Activated effector memory CD4-positive, alpha-beta T cell treated with Interleukin-2 at 50 U/mL for 16 hours (primary cell): ENCODE data around the gene MARK3.
"Not testable (repeated sequence)": the region's sequence is repeated elsewhere in the genome, so short reads cannot be mapped to it uniquely, and the experiment has no call there.

Experiments
- DNase-seq: peaks from one replicate; pipeline ENCODE4 v3.0.0-alpha.2; 2020

MARK3 gene

DNA sequence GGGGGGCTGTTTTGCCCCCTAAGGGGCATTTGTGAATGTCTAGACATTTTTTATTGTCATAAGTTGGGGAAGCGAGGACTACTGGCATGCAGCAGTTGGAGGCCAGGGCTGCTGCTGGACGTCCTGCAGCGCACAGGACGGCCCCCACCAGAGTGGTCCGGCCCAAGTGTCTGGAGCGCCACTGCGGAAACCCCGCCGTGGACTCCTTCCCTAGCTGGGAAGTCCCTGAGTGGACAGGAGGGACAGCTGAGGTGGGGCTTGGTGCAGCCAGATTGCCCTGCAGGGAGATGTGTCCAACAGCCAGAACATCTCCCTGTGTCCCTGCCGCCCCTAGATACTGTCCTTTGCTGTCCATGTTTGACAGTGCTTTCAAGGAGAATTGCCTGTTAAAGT, 132.0 kb downstream of the MARK3 start:
- DNase-seq, result no peak

DNA sequence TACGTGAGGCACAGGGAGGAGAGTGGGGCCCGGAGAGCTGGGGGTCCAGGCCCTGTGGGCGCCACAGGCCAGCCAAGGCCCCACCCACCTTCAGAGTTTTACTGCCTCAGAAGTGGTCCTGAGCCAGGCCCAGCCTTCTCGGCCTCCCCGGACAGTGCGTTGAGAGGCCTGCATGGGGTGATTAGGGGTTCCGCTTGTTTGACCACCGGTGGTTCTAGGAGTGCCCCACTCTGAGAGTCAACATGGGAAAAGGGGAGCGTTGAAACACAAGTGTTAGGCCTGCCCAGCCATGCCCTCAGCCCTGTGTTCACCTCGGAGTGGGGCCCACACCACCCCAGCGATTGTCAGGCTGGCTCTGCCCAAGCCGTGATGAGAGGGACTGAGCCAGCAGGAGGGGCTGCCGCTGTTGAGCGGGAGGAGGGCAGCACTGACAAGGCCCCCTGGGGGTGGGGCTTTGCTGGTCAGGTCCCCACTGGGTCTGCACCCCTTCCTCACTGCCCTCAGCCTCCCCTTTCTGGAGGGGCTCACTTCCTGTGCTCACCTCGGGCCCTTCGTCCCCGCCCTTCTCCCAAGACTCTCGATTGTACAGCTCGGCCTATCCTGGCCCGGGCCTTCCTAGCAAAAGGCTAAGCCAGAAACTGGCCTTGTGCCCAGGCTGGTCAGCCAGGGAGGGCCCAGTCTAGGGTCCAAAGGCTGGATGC, 132.7 kb downstream of the MARK3 start:
- DNase-seq, result no peak

DNA sequence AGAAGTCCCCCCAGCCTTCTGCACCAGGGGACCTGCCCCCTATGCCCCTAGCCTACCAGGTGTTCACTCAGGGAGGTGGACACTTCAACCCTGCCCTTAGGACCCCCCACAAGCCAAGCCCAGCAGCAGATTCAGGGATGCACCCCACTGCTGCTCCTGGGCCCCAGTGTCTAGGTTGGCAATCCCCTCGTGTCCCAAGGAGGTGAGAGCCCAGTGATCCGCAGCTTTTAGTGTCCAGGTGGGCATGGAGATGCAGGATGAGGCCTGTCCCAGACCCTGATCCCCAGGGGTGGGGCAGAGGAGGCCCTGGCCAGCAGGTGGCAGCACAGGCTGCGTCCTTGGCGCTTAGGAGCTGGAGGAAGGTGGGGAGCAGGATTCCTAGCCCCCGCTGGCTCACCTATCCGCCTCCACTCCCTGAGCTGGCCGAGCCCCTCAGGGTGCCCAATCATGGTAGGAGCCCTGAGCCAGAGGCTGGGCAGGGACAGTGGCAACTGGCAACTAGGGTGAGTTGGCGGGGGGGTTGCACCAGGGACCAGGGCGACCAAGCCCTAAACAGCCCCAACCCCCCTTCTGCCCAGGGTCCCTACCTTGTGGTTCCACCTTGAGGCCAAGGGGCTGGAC, 133.3 kb downstream of the MARK3 start:
- DNase-seq, result peak; percentile 30

DNA sequence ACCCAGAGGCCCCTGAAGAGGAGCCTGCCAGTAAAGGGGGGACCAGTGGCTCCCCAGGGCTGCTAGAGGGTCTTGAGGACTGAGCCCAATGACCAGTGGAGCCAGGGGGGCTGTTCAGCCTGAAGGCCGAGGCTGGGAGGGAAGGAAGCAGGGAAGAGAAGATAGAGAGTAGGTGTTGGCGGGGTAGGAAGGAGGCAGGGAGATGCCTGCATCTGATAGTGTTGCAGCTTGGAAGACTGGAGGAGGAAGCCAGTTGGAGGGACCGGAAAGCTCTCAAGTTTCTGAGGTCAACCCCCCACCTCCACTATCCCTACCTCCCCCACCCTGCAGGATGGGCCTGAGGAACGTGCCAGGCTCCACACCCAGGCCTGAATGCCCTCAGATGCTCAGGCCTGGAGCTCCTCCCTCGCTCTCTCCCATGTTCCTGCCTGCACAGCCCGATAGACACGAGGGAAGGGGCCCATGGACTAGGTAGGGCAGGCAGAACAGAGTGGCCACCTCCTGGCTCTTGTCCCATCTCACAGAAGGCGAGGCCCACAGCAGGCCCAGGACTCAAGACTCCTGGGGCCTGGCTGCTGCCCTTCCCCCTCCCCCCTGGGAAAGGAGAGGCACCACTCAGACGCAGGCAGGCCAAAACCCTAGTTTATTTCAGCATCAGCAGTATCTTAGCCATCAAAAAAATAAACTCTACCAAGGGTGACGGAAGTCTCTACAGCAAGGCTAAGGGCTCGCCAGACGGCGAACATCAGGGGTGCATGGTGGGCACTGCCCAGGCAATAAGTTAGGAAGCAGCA, 134.0 kb downstream of the MARK3 start:
- no peak for DNase-seq

DNA sequence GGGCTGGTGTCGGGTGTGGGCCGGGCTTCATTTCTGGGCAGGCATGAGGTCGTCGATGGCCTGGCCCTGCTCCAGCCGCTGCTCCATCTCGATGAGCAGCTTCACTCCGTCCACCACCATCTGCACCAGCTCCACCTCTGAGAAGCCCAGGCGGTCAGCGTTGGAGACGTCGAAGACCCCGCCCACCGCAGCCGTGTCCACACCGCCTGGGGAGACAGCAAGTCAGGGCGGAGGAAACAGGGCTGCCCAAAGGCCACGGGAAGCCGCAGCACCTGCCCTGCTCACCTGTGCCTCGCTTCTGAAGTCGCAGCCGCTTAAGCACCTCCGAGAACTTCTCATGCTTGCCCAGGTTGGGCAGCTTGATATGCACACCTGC, 134.6 kb downstream of the MARK3 start:
- DNase-seq, result no peak

DNA sequence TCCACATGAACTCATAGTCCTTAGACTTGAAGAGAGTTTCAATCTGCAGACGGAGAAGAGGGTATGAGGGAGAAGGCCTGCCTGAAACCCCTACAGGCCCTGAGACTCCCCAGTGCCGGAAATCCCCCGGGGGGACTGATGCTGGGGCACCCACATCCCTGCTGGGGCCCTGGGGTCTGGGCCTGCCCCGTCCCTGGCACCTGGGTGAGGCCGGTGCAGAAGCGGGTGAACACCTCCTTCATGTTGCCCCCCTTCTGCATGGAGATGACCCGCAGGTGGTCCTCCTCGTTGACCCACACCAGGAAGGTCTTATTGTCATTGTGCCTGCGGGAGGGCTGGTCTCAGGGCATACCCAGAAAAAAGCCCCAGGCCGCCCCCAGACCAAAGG, 135.0 kb downstream of the MARK3 start:
- no peak for DNase-seq

DNA sequence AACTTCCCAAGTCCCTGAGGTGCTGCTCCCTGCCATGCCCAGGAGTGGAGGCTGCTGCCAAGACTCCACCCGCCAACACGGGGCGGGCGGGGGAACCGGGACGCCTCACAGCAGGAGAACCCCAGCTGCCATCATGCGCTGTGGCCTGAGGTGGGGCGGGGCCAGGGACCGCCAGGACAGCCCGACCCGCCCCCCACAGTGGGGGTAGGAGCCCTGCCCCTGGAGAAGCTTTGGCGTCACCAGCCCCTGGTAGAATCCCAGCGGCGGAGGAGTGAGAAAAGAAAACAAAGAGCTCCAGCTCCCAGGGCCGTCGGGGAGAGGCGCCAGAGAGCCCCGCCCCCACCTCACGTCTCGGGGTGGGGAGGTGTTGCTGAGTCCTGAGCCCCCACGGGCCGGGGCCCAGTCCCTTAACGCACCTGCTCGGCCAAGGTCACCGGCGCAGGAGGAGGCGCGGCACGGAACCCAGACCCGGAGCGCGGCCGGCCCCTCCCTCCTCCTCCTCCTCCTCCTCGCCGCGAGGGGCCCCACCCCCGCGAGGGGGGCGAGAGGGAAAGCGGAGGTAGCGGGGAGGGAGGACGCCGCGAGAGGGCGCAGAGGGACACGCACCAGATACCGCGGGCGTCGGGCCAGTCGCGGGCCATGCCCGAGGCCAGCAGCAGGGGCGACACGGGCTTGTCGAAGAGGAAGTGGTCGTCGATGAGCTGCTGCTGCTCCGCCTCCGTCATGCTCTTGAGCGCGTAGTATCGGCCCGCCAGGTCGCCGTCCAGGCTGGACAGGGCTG, 135.6 kb downstream of the MARK3 start:
- peak; percentile 61 for DNase-seq

DNA sequence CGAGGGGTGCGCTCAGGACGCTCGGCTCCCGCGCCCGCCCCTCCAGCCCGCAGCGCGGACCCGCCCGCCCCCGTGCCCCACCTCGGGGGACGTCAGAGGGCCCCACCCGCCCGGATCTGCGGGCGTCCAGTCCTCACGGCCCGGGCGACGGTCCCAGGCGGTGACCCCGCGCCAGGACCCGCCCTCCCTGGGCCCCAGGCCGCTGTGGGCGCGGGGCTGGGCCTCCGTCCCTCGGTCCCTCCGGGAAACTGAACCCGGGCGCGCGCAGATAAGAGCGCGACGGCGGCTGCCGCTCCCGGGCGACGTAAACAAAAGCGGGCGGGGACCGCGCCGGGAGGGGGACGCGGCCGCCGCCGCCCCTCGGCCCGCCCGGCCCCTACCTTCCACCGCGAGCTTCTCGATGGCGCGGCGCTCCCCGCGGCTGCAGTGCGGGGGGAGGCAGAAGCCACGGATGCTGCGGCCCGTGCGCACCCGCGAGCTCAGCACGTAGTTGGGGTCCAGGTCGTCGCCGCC, 136.3 kb downstream of the MARK3 start:
- no peak for DNase-seq

DNA sequence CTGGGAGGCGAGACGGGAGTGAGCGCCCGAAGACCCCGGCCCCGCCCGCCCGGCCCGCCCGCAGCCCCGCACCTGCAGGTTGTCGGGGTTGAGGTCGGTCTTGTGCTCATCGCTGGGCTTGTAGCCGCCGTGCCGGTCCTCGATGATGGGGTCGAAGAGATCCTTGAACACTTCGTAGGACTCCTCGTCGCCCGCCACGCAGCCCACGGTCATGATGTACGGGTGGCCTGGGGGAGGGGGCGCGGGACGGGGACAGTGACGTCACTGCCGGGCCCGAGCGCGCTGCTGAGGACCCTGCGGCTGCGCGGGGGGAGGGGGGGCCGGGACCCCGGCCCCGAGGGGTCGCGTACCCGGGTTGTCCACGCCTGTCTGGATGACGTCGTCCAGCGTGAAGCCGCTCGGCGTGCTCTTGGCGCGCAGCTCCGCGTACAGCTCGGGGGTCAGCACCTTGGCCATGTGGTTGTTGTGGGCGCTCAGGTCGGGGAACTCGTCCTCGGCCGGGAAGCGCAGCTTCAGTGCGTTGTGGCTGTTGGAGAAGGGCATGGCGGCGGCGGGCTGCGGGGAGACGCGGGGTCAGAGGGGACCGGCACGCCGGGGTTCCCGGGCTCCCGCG, 136.8 kb downstream of the MARK3 start:
- DNase-seq, result no peak

DNA sequence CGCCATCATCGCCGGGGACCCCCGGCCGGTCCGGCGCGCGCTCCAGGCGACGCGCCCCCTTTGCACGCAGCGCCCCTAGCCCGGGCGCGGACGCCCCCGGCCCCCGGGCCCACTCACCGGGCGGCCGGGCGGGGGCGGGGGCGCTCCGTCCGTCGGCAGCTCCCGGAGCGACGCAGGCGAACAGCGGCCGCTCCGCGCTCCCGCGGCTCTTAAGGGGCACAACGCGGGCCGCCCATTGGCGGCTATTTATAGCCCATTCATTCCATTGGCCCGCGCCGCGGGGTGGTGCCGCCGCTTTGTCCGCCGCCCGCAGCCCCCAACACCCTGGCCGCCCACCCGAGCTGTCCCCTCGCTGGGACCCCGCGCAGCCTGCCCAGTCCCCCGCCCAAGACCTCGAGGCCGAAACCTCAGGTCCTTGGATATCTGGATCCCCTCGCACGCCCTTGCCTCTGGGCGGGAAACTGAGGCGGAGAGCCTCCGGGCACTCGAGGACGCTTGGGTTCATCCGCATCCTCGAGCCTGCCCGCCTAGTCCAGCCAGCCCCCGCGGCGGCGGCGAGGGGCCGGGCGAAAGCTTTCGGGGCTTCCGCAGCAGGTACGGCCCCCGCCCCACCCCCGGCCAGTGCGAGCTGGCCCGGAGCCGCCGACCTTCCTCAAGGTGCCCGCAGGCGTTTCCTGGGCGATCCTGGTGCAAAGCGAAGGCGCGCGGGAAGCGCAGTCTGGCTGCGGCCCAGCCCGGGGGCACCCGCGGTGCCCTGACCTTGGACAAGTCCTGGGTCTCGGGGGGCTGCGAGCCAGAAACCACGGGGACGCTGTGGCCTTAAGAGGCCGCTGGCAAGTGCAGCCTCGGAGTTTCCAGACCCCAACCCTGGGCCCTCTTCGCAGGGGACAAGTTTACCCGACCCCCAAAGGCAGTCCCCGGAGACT, 137.7 kb downstream of the MARK3 start, which contains the start of gene CKB:
Gene CKB (minus strand): TSS at position 182 of the 926 bp plus-strand sequence. CDS start 337 bp downstream, outside the sequence.
- DNase-seq, result no peak

DNA sequence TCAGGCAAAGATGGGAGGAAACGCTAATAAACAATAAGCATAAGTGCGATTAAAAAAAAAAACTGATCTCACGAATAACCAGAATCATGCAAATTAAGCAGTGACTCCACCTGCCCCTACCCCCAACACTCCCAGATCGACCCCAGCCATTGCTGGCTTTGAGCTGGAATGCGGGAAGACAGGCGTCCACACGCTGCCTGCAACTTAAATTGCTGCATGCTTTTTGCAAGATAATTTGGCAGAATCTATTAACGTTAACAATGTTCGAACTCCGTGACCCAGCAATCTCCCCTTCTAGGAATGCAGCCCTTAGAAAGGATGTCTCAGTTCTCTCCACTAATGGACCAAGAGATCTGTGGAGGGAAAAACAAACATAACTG, 138.3 kb downstream of the MARK3 start:
- no peak for DNase-seq

DNA sequence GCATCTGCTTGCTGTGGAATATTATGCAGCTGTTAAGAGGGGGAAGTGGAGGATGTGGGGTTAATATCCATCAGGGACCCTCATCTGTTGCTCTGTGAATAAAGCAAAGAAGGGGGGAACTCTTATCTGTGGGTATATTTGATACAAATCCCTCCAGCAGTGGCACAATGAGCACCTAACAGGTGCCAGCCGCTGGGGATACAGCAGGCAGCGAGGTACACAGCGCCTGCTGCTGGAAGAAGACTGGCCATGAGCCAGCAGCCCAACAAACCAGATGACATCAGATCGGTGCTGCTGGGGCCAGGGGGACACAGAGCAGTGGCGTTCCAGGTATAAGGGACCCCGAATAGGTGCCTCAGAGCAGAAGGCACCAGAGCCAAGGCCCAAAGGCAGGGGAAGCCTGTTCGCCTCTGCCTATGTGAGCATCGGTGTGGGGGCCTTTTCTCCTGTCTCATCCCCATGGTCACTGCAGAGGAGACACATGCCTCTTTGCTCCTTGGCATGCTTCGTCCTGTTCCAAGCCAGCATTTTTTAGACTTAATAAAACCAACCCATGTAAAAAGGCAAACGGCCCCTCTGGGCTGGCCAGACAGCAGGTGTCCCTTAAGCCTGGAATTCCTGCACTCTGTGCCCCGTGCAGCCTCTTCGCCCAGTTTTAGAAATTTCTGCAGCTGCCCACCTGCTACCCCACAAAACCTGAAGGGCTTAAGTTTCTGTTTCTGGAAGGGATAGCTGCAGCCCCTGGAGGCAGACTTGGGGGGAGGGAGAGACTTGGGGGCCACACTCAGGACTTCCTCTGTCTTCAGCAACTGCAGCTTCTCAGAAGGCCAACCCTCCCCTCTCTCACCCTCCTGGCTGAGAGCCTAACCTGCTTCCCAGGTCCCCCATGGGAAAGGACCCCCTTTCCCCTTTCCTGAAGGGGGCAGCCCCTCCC, 139.1 kb downstream of the MARK3 start:
- no peak for DNase-seq

DNA sequence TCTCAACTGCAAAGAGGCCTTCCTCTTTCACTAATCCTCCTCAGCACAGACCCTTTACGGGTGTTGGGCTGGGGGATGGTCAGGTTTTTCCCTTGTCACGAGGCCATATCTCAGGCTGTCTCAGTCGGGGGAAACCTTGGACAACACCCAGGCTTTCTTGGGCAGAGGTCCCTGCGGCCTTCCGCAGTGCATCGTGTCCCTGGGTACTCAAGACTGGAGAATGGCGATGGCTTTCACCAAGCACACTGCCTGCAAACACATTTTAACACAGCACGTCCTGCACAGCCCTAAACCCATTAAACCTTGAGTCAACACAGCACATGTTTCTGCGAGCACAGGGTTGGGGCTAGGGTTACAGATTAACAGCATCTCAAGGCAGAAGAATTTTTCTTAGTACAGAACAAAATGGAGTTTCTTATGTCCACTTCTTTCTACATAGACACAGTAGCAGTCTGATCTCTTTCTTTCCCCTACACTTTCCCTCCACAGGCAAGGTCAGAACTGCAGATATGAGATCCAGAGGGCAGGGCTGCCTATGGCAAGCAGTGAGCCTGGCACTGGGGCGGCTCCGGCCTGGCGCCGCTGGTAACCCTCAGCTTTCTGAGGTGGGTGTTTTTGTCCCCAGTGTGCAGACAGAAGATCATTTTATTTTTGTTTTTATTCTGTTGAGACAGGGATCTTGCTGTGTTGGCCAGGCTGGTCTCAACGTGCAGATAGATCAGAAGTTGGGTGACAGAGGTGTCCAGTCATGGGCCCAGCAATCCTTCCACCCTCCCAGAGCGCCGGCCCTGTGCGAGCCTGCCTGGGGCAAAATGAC, 140.4 kb downstream of the MARK3 start:
- not testable (repeated sequence) for DNase-seq

DNA sequence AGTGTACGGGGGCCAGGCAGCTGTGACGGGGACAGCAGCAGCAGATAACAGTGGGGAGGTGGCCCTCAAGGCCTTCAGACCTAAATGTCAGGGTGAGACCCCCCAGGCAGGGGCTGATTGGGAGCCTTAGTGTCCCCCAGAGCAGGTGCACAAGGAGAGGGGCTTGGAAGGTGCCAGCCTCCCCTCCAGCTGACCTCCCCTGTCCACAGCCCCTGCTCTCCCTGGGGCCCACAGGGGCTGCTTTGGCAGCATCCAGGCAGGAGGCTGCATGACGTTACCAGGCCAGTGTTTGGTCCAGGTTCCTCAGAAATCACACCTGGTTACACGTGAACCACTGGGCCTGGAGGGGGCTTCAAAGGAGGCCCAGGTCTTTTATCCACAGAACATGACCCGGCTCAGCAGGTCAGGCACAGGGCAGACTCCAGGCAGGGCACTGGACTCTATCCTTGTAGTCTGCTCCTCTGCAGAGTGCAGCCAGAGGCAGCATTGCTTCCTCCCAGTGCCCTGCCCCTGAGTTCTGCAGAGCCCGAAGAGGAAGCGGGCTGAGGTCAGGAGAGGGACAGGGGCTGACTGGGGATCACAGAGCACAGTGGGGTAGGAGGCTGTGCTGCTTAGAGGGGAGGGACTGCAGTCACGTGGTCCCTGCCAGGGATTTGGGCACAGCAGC, 141.2 kb downstream of the MARK3 start:
- DNase-seq, result no peak

DNA sequence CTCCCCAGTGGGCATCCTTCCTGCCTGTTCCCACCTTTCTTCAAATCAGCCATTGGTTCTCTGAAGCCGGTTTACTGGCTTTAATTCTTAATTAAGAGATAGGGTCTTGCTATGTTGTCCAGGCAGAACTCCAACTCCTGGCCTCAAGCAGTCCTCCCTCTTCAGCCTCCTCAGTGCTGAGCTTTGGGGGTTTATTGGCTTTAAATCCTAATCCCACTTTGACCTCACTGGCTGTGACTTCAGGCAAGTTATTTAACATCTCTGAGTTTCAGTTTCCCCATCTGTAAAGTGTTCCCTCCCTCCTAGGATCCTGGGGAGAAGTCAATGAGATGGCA, 141.7 kb downstream of the MARK3 start:
- DNase-seq, result no peak

DNA sequence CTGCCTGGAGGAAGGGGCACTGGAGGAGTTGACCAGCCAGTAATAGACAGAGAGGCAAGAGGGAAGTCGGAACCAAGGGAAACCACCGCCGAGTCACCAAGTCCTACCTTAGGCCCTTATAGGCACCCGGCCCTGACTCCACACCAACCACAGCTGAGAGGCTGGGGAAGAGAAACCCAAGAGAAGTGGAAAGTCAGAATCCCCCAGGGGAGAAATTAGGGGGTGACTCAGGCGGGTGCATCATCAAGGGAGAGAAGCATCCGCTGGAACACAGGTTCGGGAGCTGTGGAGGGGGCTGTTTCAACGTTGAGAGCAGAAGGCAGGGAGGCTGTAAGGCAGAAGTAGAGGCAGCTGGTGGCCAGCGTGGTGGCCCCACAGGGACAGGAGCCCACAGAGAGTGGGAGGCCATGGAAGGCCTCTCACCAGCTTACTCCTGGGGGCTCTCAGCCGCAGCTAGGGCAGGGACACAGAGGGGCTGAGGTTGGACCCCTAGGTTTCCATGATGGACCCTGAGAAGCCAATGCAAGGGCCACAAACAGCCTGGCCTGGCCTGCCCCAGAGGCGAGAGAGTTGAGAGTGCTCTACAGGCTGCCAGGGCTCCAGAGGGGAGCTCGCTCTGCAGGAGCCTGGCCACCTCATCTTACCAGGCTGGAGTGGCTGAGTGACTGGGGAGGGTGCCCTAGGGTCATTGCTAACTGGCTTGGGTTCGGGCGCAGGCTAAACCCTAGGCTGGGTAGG, 142.4 kb downstream of the MARK3 start:
- DNase-seq, result no peak

DNA sequence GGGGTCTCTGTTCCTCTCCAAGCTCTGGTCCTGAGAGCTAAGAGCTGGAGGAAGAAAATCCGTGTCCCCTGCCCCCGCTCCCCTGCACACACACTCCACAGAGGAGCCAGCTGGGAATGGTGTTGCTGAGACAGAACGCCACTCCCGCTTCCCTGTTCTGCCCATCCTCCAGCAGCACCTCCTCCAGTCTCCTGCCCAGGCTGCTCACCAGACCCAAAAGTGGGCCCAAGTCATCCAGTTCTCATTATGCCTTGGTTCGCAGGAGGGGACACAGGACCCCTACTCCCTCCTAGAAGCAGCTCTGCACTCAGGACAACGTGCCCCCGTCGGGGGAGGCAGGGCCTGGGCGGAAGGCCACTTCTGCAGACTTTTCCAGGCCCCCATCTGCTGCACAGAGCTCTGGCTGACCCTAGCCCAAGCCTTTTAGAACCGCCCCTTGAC, 143.0 kb downstream of the MARK3 start:
- DNase-seq, result no peak
